ENCODE data around the gene C17orf67. TPM values are rescaled to one million over a fixed set of nuclear protein-coding genes. Genes with fewer than 3 reads are reported as not detected.

Gene C17orf67
- total RNA-seq, 1 donor from 2014 or later: 1.7 TPM

DNA sequence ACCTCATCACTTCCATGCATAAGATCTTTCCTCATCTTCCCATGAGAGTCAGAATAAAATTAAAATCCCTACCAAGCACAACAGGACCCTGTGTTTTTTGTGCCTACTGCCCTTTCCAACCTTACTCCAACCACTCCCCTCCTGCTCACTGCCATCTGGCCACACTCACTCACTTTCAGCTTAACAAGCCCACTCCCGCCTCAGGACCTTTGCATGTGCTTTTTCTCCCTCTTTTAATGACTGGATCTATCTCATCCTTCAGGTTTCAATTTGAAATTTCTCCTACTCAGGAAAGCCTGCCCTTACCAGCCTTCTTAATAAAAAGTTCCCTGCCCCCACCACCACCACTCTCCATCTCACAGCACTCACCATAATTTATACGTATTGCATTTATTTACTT lies 14.7 kb downstream of the C17orf67 start:
- H3K36me3 Mint-ChIP-seq (ENCODE audit: low read depth, unreplicated experiment): no peaks in the 10 kb centered on the region
- DNase-seq (ENCODE audit: low spot score): no peak
- H3K4me3 Mint-ChIP-seq (ENCODE audit: unreplicated experiment): no peak overlapping the region
- no peak overlapping the region for H3K27ac Mint-ChIP-seq (ENCODE audit: unreplicated experiment)
- H3K27me3 Mint-ChIP-seq (ENCODE audit: unreplicated experiment): no peaks in the 10 kb centered on the region
- TF ChIP-seq, protein P1, sequence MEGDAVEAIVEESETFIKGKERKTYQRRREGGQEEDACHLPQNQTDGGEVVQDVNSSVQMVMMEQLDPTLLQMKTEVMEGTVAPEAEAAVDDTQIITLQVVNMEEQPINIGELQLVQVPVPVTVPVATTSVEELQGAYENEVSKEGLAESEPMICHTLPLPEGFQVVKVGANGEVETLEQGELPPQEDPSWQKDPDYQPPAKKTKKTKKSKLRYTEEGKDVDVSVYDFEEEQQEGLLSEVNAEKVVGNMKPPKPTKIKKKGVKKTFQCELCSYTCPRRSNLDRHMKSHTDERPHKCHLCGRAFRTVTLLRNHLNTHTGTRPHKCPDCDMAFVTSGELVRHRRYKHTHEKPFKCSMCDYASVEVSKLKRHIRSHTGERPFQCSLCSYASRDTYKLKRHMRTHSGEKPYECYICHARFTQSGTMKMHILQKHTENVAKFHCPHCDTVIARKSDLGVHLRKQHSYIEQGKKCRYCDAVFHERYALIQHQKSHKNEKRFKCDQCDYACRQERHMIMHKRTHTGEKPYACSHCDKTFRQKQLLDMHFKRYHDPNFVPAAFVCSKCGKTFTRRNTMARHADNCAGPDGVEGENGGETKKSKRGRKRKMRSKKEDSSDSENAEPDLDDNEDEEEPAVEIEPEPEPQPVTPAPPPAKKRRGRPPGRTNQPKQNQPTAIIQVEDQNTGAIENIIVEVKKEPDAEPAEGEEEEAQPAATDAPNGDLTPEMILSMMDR (IDR thresholded peaks at IDR 0.05; ENCODE audit: unreplicated experiment): no peak
- no peaks in the 10 kb centered on the region for H3K9me3 Mint-ChIP-seq (ENCODE audit: unreplicated experiment)
- peaks cover 6% of the 10 kb centered on the region for H3K4me1 Mint-ChIP-seq (ENCODE audit: unreplicated experiment)

- no peak for DNase-seq (ENCODE audit: low spot score)
- TF ChIP-seq, protein P1 (IDR thresholded peaks at IDR 0.05; ENCODE audit: unreplicated experiment): no peak
- no peaks in the 10 kb centered on the region for H3K36me3 Mint-ChIP-seq (ENCODE audit: low read depth, unreplicated experiment)
- H3K27me3 Mint-ChIP-seq (ENCODE audit: unreplicated experiment): no peaks in the 10 kb centered on the region
- no peaks in the 10 kb centered on the region for H3K9me3 Mint-ChIP-seq (ENCODE audit: unreplicated experiment)
- no peak overlapping the region for H3K4me3 Mint-ChIP-seq (ENCODE audit: unreplicated experiment)
- no peak overlapping the region for H3K27ac Mint-ChIP-seq (ENCODE audit: unreplicated experiment)
- H3K4me1 Mint-ChIP-seq (ENCODE audit: unreplicated experiment): no peaks in the 10 kb centered on the region
These were observed 16.7 kb downstream of the C17orf67 start for GRCh38 chr17:56817066-56817465.

- Mint-ChIP-seq H3K4me1 (ENCODE audit: unreplicated experiment) (no peaks in the 10 kb centered on the region), H3K9me3 (ENCODE audit: unreplicated experiment) (no peaks in the 10 kb centered on the region), H3K27me3 (ENCODE audit: unreplicated experiment) (no peaks in the 10 kb centered on the region), H3K36me3 (ENCODE audit: low read depth, unreplicated experiment) (no peaks in the 10 kb centered on the region), H3K27ac (ENCODE audit: unreplicated experiment) (no peak overlapping the region), H3K4me3 (ENCODE audit: unreplicated experiment) (no peak overlapping the region)
- DNase-seq (ENCODE audit: low spot score): no peak
- TF ChIP-seq, protein P1 (IDR thresholded peaks at IDR 0.05; ENCODE audit: unreplicated experiment): no peak
These were observed 18.0 kb downstream of the C17orf67 start for GRCh38 chr17:56815711-56816110.

DNA sequence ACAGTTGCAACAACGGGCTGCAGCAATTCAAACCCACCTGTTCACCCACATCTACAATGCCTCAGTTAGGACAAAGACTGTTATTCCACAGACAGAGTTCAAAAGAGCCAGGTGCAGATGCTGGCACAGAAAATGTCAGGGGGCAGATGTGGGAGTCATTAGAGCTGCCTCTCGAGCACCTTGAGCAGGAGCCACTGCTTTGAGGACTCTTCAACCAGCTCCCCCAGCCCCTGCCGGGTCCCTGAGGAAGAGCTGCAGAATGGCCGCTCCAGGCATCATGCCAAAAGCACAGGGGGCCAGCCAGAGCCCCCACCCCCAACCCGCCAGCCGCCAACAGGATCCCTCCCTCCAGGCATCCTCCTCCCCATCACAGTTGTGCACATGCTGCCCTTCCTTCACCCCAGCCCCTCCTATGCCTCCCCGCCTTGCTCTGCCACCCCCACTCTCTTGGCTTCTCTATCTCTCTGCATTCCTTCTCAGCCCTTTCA lies 20.8 kb downstream of the C17orf67 start:
- no peak overlapping the region for H3K4me3 Mint-ChIP-seq (ENCODE audit: unreplicated experiment)
- no peak overlapping the region for H3K27ac Mint-ChIP-seq (ENCODE audit: unreplicated experiment)
- no peak for DNase-seq (ENCODE audit: low spot score)
- no peaks in the 10 kb centered on the region for H3K36me3 Mint-ChIP-seq (ENCODE audit: low read depth, unreplicated experiment)
- TF ChIP-seq, protein P1 (IDR thresholded peaks at IDR 0.05; ENCODE audit: unreplicated experiment): no peak
- no peaks in the 10 kb centered on the region for H3K4me1 Mint-ChIP-seq (ENCODE audit: unreplicated experiment)
- no peaks in the 10 kb centered on the region for H3K9me3 Mint-ChIP-seq (ENCODE audit: unreplicated experiment)
- H3K27me3 Mint-ChIP-seq (ENCODE audit: unreplicated experiment): no peaks in the 10 kb centered on the region

- Mint-ChIP-seq H3K4me1 (ENCODE audit: unreplicated experiment) (peaks cover 7% of the 10 kb centered on the region), H3K9me3 (ENCODE audit: unreplicated experiment) (no peaks in the 10 kb centered on the region), H3K27me3 (ENCODE audit: unreplicated experiment) (peaks cover 4% of the 10 kb centered on the region), H3K36me3 (ENCODE audit: low read depth, unreplicated experiment) (no peaks in the 10 kb centered on the region), H3K27ac (ENCODE audit: unreplicated experiment) (no peak overlapping the region), H3K4me3 (ENCODE audit: unreplicated experiment) (no peak overlapping the region)
- TF ChIP-seq, protein P1 (IDR thresholded peaks at IDR 0.05; ENCODE audit: unreplicated experiment): no peak
- no peak for DNase-seq (ENCODE audit: low spot score)
These were observed 22.6 kb downstream of the C17orf67 start for GRCh38 chr17:56810891-56811775.

All from endothelial cell (in vitro differentiated cells).